GM18909 (cell line): ENCODE results near the gene AUTS2.
A peak's percentile ranks its signal among the peaks of the same experiment; 100 is the strongest.

Experiments
- ATAC-seq: cut with Tn5 transposase; IDR thresholded peaks from one replicate; pipeline ENCODE4 v1.9.1; 2021; ENCODE audit warnings: mild to moderate bottlenecking; ENCODE audit not compliant: unreplicated experiment, poor library complexity

The AUTS2 gene

DNA sequence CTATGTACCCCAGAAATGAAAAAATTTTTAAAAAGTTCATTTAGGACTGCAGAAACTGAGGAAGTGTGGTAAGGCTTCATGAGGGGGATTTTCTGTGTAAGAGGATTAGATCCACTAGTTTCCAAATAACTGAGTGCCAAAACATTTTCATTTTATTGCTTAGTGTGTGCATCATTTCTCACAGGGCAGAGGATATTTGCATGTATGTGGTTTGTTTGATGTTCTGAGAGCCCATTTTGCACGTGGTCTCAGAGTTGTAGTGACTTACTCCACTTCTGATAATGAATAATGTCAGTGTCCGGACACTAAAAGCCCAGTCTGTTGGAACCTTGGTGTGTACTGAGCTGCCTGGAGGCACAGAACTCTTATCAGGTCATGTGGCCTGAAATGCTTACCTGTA, 299.9 kb downstream of the AUTS2 start:
- ATAC-seq: peak; percentile 83

DNA sequence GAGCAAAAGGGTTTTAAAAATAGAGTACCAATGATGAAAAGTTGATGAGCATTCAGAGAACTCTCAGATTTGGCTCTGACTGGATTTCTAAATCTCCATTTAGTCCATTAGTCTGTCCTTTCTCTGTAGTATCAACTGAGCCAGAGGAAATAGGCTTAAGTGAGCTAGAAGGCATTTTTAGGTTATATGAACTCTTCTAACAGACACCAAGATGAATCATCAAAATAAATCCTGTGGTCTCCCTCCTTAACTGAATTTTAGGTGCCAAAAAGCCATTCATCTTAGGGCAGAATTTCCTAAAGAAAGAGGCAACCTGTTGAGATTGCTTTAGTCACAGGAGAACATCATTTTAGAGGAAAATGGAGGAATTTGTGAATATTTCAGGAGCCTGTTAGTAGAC, 305.1 kb downstream of the AUTS2 start:
- no peak for ATAC-seq

DNA sequence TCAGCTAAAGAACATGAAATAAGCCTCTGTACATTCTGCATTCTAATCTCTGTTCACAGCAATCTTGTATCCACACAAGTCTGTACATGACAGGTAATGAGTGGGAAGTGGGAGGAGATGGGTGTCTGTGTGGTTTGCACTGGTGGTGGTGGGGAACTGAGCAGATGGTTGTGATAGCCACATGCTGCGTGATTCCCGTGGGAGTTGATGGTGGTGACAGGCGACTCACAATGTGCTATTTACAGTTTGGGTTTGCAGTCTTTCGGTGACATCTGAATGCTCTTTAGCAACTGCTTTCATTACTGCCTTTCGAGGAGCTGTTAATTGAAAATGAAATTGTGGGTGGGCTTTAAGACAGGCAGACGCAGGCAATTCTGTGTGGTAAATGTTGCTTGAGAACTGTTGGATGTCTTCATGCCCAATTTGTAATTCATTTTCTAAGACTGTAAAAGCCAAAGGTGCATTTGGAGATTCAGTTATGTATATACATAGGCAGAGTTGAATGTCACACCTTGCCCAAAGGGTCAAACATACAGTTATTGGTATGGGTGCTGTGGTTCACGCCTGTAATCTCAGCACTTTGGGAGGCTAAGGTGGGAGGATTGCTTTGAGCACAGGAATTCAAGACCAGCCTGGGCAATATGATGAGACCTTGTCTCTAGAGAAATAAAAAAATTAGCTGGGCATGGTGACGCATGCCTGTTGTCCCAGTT, 308.2 kb downstream of the AUTS2 start:
- peak; percentile 91 for ATAC-seq

DNA sequence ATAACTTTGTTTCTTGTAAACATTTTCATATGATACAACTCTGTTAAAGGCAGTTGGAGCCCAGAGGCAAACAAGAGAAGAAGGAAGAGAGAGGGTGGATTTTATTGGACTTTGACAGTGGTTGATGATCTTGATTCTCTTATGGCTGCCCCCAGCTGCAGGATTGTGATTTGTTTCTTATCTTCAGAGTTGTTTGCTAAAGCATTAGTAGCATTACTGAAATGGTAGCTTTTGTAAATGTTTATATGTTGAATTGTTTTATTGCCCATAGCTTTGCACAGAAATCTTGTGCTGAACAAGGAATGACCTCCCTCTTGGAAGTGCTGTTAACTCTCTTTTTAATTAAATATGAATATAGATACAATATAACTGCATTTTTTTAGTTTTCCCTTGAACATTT, 309.4 kb downstream of the AUTS2 start:
- no peak for ATAC-seq

DNA sequence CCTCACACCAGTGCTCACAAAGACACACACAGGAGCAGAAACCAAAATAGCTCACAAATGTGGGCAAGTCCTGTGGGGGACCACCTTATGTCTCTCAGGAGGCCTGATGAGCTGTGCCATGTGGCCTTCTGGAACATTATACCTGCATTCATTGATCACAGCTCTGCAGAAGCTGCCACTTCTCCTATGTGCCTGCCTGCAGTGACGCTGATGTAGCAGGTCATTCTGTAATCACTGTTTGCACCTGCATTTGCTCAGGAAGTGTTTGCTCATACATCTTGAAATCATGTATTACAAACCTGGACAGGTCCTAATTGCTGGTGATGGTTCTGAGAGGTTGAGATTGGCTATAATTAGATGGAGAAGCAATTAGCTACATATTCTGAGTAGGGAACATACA, 310.2 kb downstream of the AUTS2 start:
- ATAC-seq: no peak

DNA sequence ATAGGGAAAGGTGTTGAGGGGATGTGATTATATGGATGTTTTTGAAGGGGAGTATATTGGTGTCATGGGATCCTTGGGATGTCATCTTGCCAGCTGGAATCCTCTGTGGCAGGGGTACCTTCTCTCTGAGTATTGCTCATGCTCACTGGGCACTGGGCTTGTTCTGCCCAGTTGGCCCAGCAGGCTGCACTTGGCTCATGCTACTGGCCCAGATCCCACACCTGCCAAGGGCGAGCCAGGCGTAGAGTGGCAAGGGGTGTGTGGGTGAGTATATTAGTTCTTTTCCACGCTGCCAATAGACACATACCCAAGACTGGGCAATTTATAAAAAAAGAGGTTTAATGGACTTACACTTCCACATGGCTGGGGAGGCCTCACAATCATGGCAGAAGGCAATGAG, 311.9 kb downstream of the AUTS2 start:
- no peak for ATAC-seq

DNA sequence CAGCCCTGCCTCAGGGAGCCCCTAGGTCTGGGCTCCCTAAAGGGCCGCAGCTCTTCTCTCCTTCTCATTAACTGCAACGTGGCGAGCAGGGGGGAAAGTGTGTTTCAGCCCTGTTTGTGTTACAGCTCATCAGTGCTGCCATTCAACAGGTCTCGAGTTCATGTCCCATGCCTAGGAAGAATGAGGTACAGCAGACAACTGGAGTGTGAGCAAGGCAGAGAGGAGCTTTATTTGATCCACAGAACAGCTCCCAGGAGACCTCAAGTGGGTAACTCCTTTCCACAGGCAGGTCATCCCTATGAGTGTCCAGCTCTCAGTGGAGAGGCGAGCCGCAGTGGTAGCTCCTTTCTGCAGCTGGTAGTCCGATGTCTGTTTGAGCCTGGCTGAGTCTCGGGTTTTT, 313.1 kb downstream of the AUTS2 start:
- ATAC-seq: no peak

DNA sequence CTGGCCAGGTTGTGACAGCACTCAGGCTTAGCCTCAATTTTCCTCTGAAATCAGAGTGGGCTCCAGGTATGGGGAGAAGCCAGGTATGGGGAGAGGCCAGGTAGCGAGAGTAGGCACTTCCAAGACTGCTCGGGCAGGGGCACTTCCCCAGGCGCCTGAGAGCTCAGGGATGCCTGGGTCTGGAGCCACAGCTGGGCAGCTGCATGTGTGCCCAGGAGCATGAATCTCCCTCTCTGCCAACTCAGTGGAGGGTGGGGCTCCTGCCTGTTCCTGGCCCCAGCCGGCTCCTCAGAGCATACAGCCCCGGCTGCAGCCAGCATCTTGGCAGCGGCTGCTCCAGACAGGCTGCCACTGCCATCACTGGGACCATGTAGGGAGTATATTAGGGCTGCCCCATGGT, 313.9 kb downstream of the AUTS2 start:
- ATAC-seq: no peak

DNA sequence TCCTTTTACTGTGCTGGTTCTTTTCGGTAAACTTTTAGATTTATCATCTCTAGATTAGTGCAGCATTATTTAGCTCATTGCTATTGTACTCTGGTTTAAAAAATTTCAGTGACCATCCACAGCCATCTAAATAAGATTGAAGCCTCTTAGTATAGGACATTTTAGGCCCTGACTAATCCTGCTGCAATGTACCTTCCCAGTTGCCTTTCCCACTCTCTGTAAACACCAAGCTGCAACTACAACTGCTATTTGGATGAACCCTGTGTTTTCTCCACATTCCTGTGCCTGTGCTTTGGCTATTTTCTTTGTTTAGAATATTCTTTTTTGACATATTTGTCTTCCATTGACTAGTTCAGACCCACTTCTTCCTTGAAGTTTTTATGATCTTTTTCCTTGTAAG, 314.6 kb downstream of the AUTS2 start:
- ATAC-seq: no peak

DNA sequence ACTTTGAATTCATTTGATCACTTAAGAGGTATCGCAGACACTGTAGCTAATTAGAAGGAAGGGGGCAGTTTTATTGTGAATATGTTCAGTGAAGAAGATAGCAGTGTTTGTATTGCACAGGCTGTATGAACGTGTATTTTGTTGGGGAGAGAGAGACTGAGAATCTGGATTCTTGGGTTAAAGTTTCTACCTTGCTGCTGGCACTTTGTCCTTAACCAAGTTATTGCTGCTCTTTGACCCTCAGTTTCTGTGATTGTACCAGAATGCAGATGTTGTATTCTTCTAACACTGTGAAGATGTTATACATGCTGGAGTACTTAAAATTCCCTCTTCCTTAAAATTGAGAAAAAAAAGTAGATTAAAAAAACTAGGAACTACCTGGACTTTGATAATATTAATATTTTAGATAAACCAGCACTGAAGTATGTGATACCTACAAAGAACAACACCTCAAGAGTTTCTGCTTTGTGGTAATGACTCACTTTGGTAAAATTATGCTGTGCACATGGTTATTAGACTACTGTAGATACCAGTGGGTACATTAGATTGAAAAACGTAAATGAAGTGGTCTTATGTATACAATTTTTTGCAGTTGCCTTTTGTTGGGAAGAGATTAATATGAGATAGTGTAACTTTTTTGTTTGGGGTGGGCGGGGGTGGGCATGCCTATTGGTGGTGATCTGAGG, 321.3 kb downstream of the AUTS2 start:
- ATAC-seq: no peak

DNA sequence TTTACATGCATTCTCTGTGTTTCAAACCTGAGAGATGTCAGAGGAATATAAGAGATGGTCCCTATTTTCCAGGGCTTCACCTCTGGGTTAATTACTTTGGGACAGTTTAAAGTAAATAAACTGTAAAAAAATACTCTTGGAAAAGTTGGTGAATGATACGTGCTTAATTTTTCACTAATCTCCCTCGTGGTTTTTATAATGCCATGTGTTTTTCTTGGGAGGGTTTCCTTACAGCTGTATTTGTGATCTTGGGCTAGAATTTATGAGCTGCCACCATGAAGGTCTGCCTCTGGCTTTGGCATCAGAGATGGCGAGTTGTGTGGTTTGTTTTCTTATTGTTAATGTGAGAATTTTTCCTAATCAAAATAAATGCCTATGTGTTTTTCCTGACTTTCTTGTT, 322.5 kb downstream of the AUTS2 start:
- ATAC-seq: no peak

DNA sequence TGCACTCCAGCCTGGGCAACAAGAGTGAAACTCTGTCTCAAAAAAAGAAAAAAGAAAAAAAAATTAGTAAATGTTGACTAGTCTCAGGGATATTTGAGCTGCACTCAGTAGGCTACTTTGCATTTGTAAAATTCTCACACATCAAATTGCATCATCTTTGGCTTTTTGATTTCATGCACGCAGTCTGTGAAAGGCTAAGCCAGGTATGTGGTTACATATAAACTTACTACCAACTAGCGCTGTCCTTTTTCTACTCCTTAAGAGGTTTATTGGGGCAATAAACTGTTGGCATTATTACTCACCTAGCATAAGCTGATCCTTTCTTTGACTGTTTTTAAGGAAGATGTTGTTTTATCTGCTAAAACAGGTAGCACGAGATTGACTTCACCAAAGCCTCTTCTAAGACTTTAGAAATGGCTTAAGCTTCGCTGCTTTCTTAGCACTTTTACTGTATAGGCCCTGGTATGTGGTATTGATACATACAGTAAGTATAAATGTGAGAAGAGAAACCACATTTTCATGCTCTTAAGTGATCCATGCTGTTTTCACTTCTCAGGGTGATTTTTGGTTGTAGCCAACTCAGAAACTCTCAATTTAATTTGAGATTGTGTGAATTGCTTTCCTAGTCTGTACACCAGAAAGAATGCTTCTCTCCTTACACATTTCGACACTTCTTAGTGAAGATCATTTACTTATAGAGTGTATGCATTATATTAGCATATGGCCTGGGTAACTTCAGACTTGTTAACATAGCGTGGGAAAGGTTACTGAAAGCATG, 323.9 kb downstream of the AUTS2 start:
- ATAC-seq: peak; percentile 88

DNA sequence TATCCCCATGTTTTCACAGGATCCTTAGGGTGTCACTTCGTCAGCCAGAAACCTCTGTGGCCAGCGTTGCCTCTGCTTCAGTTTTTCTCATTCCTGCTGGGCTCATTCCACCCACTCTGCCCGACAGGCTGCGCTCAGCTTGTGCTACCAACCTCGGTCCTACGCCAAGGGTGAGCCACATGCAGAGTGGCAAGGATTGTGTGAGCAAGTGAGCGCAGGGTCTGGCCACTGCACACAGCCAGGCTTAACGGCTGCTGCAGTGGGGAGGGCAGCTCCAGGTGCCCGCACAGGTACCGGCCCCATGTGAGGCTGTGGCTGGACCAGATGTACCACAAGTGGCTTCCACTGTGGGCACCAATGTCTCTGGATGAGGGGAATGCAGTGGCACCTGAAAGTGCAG, 329.2 kb downstream of the AUTS2 start:
- no peak for ATAC-seq

DNA sequence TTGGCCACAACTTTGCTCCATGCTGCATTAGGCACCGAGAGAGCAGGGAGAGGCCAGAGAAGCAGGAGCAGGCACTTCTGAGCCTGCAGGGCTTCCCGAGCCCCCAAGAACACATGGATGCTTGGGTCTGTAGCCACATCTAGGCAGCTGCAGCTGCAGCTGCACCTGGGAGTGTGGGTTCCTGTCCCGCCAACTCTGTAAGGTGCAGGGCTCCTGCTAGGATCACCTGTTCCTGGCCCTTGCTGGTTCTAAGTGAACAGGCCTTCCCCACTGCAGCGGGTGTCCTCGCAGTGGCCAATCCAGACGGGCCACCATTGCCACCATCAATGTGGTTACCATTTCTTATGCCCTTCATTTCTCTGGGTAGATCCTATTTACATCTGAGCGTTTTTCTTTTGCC, 330.3 kb downstream of the AUTS2 start:
- ATAC-seq: no peak

DNA sequence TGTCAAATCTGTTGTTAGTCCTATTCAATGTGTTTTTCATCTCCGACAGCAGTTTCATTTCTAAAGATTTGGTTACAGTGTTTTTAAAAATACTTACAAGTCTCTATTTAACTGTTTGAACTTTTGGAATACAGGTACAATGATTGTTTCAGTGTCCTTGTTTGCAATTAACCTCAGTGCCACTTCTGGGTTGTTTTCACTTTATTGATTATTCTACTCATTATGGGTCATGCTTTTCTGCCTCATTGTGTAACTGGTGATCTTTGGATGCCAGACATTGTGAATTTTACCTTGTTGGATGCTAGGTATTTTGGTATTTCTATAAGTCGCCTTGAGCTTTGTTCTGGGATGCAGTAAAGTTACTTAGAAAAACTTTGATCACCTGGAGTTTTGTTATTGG, 331.3 kb downstream of the AUTS2 start:
- no peak for ATAC-seq

DNA sequence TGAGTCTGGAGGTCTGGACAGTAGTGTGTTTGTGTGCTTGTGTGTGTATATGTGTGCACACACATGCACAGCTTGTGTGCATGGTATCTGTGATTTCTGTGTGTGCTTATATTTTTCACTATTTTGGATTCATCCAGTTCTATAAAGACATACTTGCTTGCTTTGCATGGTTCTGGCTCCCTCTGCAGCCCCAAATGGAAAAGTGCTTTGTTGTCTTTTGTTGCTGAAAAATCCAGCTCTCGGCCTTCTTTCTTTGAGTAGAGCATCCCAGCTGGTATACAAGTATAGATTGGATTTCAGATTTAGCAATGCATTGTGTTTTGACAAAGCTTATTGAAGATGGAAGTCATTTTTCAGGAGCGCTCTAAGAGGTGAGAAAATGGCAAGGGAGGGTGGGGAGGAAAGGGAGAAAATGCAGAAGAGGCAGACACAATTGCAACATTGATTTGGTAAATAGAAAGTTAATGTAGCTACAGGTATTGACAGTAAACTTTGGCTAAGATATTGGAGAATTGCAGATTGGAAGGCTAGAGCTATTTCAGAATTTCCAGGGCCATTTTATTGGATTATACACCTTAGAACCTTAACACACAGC, 333.9 kb downstream of the AUTS2 start:
- ATAC-seq: no peak

DNA sequence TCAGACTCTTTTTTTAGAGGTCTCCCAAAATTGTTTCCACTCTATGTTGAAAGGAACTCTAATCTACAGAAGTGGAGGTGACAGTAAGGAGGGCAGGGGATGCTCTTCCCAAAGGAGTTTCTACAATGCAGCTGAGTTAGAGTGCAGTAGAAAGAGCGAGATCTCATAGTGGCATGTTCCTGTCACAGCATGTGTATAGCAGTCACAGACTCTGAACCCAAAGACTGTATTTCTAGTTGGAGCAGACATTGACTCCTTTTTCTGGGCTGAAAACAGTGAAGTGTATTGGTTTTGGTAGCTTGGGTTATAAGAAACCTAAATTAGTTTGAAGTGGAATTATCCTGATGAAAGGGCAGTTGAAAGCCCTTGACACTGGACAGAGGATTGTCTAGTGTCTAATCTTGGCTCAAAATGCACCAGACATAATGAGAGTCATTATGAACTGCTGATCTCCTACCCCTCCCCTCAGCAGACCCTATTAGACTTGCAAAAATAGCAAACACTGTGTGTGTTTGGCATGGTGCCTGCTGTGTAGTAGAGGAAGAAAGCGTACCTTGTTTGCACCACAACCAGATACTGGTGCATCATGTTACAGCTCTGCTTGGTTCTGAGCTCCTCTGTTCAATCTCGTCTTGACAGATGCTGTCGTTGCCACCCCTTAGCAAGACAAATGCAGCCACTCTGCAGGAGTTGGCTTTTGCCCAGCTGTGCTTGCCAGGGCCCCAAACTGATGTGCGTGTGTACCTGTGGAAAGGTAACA, 336.0 kb downstream of the AUTS2 start:
- ATAC-seq: no peak

DNA sequence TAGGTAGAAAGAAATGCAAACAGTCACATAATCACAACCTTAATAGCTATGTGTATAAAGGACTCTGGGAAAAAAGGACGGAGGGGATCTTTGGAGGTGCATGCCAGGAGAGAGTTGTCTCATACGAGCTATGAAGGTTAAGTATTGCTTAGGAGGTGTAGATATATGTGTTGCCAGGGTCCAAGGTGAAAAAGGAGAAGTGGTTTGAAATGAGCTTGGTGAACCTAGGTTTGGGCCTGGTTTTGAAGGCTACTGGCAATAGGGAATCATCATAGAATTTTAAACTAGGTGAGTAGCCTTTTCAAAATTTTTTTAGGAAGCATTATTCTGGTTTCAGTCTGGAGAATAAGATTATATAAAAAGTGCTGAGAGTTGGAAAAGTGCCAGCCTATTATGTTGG, 336.8 kb downstream of the AUTS2 start:
- no peak for ATAC-seq

DNA sequence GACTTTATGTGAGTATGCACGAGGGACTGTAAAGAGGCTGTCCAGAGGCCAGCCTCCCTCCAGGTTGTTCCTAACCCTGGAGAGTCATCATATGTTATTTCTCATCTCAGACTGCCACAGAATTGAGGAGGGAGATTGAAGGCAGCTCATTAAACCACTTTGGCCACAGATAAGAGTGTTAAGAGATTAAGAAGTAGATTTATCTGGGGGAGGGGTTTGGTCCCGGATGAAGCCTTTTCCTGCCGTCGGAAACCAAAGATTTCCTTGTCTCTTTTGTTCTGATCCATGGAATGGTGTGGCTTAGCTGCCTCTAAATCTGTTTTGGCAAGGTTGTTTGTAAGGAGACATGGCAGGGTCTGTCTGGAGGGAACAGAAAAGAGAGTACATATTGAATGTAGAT, 338.8 kb downstream of the AUTS2 start:
- no peak for ATAC-seq

DNA sequence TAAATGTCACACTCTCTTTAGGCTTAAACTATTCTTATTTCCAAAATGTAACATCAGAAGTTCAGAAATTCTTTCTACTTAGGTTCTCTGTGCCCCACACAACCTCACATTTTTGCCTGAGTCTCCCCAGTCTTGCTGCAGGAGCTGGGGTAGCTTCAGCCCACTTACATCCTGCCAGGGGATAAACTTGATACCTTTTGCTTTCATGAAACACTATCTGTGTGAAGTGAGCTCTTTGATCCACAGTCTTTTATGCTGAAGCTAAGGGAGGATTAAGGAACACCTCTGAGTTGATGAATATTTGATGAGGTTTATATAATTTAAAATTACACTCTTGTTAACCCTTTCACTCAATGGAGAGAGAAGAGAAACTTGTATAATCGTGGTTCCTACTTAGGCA, 341.0 kb downstream of the AUTS2 start:
- no peak for ATAC-seq
